Memory B cell (primary cell): ENCODE results near the gene CEACAM8.

Experiments
- ATAC-seq: fragments of 150-1000 bp; cut with Tn5 transposase; 2 replicates; pipeline ENCODE4 v1.10.0; 2021; ENCODE audit warnings: low read depth, mild to moderate bottlenecking, moderate library complexity
- DNase-seq, 2 donors: peaks; one replicate each; pipeline ENCODE4 v3.0.0; 2022; ENCODE audit warnings: low spot score in 2 of 2
- H3K27ac Mint-ChIP-seq: one replicate; pipeline ENCODE4 v1.8.0; 2022; ENCODE audit warnings: mild to moderate bottlenecking, moderate library complexity, mixed read lengths
- H3K27me3 Mint-ChIP-seq: one replicate; pipeline ENCODE4 v1.8.0; 2022; ENCODE audit warnings: mixed read lengths
- H3K36me3 Mint-ChIP-seq: one replicate; pipeline ENCODE4 v1.8.0; 2022; ENCODE audit warnings: mild to moderate bottlenecking, mixed read lengths
- H3K4me1 Mint-ChIP-seq: one replicate; pipeline ENCODE4 v1.8.0; 2022; ENCODE audit warnings: mixed read lengths
- H3K4me3 Mint-ChIP-seq: one replicate; pipeline ENCODE4 v1.8.0; 2022; ENCODE audit warnings: mild to moderate bottlenecking, moderate library complexity, mixed read lengths
- H3K9me3 Mint-ChIP-seq: one replicate; pipeline ENCODE4 v1.8.0; 2022; ENCODE audit warnings: mixed read lengths

Gene CEACAM8

DNA sequence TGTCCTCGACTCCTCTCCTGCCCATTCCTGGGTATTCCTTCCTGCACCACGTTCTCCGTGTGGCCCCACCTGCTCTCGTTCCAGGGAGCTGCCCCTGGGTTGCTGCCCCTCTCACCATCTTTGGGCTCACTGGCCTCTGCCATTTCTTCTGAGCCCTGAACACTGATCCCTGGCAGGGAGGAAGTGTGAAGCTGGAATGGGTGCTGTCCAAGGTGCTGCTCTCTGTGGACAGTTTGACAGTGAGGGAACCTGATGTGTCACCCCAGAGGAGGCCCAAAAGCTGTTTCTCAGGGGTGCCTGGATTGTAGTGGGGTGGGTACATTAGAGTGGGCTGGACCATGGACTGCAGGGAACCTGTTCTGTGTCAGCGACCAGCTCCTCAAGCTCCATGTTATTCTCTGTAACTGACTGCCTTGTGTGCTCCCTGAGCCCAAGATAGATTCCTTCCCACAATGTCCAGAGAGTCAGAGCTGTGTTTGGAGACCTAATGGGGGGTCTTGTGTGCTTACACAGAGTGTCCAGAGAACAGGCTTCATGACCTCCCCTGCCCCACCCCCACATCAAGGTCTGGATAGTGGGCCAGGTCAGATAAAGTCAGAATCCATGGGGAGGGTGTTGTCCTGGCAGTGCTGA, 7.2 kb upstream of the CEACAM8 start:
- Mint-ChIP-seq H3K27ac (no peak overlapping the region), H3K4me3 (no peak overlapping the region), H3K36me3 (no peaks in the 10 kb centered on the region), H3K4me1 (peaks cover 2% of the 10 kb centered on the region), H3K9me3 (no peaks in the 10 kb centered on the region), H3K27me3 (peaks cover 25% of the 10 kb centered on the region)
- no peak for ATAC-seq
- no peak for DNase-seq

- Mint-ChIP-seq H3K4me1 (peaks cover 8% of the 10 kb centered on the region), H3K36me3 (no peaks in the 10 kb centered on the region), H3K27me3 (peaks cover 12% of the 10 kb centered on the region), H3K9me3 (no peaks in the 10 kb centered on the region), H3K4me3 (no peak overlapping the region), H3K27ac (no peak overlapping the region)
- DNase-seq: peak; percentile 50 to 65
- peak; percentile 41 for ATAC-seq
Measured at GRCh38 chr19:42596391-42597072, 1.8 kb upstream of the CEACAM8 start.

GRCh38 chr19:42595550-42596172, 937 bp upstream of the CEACAM8 start:
- Mint-ChIP-seq H3K9me3 (no peaks in the 10 kb centered on the region), H3K36me3 (no peaks in the 10 kb centered on the region), H3K4me3 (no peak overlapping the region), H3K27me3 (peaks cover 12% of the 10 kb centered on the region), H3K27ac (no peak overlapping the region), H3K4me1 (peaks cover 8% of the 10 kb centered on the region)
- ATAC-seq: no peak
- DNase-seq: no peak

DNA sequence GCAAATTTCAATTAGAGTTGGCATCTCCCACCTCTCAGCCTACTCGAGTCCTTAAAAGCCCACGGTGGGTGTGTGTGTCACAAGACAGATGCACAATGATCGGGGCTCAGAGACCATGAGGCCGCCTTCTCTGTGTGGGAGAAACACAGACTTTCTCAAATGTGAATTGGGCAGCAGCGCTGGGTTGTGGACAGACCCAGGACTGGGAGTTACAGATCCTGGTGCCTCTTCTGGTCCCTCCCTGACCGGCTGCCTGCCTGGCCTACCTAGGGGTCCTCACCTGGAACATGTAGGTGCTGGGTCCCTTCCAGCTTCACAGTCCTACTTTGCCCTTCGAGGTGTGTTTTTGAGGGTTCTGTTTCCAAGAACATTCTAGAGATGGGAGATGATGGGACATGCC, 4.9 kb downstream of the CEACAM8 start:
- no peak for ATAC-seq
- Mint-ChIP-seq H3K27ac (no peak overlapping the region), H3K36me3 (no peaks in the 10 kb centered on the region), H3K27me3 (peaks cover 1% of the 10 kb centered on the region), H3K9me3 (no peaks in the 10 kb centered on the region), H3K4me1 (no peaks in the 10 kb centered on the region), H3K4me3 (no peak overlapping the region)
- DNase-seq: no peak

DNA sequence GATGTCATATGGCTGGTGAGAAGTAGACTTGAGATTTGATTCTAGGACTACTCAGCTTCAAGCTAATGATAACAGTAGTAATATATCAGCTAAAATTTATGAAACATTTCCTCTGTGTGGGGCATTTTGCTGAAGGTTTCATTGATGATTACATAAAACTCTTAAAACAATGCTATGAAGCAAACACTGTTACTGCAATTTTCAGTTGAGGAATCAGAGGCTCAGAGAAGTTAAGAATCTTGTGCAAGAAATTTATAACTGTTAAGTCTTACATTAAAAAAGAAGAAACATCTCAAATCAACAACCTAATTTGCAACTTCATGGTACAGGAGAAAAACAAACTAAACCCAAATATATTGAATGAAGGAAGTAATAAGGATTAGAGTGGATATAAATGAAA, 10.3 kb downstream of the CEACAM8 start:
- peaks cover 13% of the 10 kb centered on the region for H3K27me3 Mint-ChIP-seq
- H3K27ac Mint-ChIP-seq: no peak overlapping the region
- no peak overlapping the region for H3K4me3 Mint-ChIP-seq

GRCh38 chr19:42577016-42577415, 17.7 kb downstream of the CEACAM8 start:
- Mint-ChIP-seq H3K9me3 (no peaks in the 10 kb centered on the region), H3K27ac (no peak overlapping the region), H3K4me1 (peaks cover 10% of the 10 kb centered on the region), H3K4me3 (no peak overlapping the region), H3K27me3 (peaks cover 8% of the 10 kb centered on the region), H3K36me3 (no peaks in the 10 kb centered on the region)
- no peak for DNase-seq
- ATAC-seq: no peak

More for the DNA sequence above, 10.3 kb downstream of the CEACAM8 start:
- H3K9me3 Mint-ChIP-seq: no peaks in the 10 kb centered on the region
- H3K4me1 Mint-ChIP-seq: no peaks in the 10 kb centered on the region
- DNase-seq (no peak), ATAC-seq (no peak)
- H3K36me3 Mint-ChIP-seq: no peaks in the 10 kb centered on the region

- no peak overlapping the region for H3K4me3 Mint-ChIP-seq
- peaks cover 10% of the 10 kb centered on the region for H3K4me1 Mint-ChIP-seq
- no peak overlapping the region for H3K27ac Mint-ChIP-seq
- H3K27me3 Mint-ChIP-seq: peaks cover 9% of the 10 kb centered on the region
- ATAC-seq: peak; percentile 42
- no peak for DNase-seq
- no peaks in the 10 kb centered on the region for H3K9me3 Mint-ChIP-seq
- no peaks in the 10 kb centered on the region for H3K36me3 Mint-ChIP-seq
Measured at GRCh38 chr19:42576241-42576640, 18.5 kb downstream of the CEACAM8 start.

GRCh38 chr19:42573642-42574041, 21.1 kb downstream of the CEACAM8 start:
- ATAC-seq: no peak
- Mint-ChIP-seq H3K9me3 (no peaks in the 10 kb centered on the region), H3K4me3 (no peak overlapping the region), H3K4me1 (peaks cover 10% of the 10 kb centered on the region), H3K36me3 (no peaks in the 10 kb centered on the region), H3K27ac (no peak overlapping the region), H3K27me3 (peaks cover 7% of the 10 kb centered on the region)
- DNase-seq: no peak

- peaks cover 10% of the 10 kb centered on the region for H3K4me1 Mint-ChIP-seq
- DNase-seq (no peak), ATAC-seq (no peak)
- no peak overlapping the region for H3K4me3 Mint-ChIP-seq
- peaks cover 7% of the 10 kb centered on the region for H3K27me3 Mint-ChIP-seq
- no peaks in the 10 kb centered on the region for H3K9me3 Mint-ChIP-seq
- no peak overlapping the region for H3K27ac Mint-ChIP-seq
- H3K36me3 Mint-ChIP-seq: no peaks in the 10 kb centered on the region
Measured at GRCh38 chr19:42571116-42571515, 23.6 kb downstream of the CEACAM8 start.

GRCh38 chr19:42569193-42569592, 25.5 kb downstream of the CEACAM8 start:
- Mint-ChIP-seq H3K36me3 (no peaks in the 10 kb centered on the region), H3K9me3 (no peaks in the 10 kb centered on the region), H3K4me3 (no peak overlapping the region), H3K4me1 (peaks cover 6% of the 10 kb centered on the region), H3K27me3 (peaks cover 7% of the 10 kb centered on the region), H3K27ac (no peak overlapping the region)
- ATAC-seq: no peak
- DNase-seq: no peak

DNA sequence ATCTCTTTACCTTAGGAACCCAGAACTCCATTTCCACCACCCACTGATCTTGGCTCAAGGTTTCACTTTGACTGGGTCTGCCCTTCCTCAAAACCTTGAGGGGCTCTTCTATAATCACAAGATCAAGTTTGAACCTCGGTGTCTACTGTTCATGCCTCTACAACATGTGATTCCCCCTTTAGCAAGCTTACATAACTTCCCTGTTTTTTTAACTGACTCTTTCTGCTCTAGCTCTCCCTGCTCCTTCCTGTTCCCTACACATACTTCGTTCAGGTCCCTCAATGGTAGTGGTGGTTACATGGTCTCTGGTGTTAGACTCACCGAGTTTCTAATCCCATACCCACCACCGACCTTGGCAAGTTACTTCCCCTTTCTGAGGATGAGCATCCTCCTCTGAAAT, 26.7 kb downstream of the CEACAM8 start:
- ATAC-seq: peak; percentile 76
- H3K27ac Mint-ChIP-seq: peak overlapping the region; percentile 12

DNA sequence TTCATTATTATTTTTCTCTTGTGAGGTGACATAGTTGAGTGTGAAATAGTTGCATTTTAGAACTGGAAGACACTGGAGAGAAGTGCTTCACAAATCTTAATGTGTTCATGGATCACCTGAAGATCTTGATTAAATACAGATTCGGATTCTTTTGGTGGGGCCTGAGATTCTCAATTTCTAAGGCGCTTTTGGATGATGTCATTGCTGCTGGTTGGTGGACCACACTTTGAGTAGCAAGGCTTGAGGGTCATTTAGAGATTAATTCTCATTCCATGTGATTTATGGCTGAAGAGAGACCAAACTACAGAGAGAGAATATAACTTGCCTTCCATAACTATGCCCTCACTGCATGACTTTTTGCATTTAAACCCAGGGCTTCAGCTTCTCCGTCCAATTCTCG, 27.2 kb downstream of the CEACAM8 start:
- Mint-ChIP-seq H3K27ac (peak overlapping the region; percentile 12), H3K36me3 (no peaks in the 10 kb centered on the region)

More for the DNA sequence above, 26.7 kb downstream of the CEACAM8 start:
- Mint-ChIP-seq H3K9me3 (no peaks in the 10 kb centered on the region), H3K27me3 (peaks cover 8% of the 10 kb centered on the region), H3K36me3 (no peaks in the 10 kb centered on the region), H3K4me1 (peaks cover 10% of the 10 kb centered on the region), H3K4me3 (no peak overlapping the region)
- DNase-seq: peak in 1 of 2 donors; percentile 5

GRCh38 chr19:42563352-42564210, 31.1 kb downstream of the CEACAM8 start:
- peak in 1 of 2 donors; percentile 30 for DNase-seq
- no peaks in the 10 kb centered on the region for H3K36me3 Mint-ChIP-seq

More for the DNA sequence above, 27.2 kb downstream of the CEACAM8 start:
- Mint-ChIP-seq H3K4me1 (peaks cover 10% of the 10 kb centered on the region), H3K4me3 (no peak overlapping the region), H3K27me3 (peaks cover 8% of the 10 kb centered on the region), H3K9me3 (no peaks in the 10 kb centered on the region)
- DNase-seq: no peak
- no peak for ATAC-seq

DNA sequence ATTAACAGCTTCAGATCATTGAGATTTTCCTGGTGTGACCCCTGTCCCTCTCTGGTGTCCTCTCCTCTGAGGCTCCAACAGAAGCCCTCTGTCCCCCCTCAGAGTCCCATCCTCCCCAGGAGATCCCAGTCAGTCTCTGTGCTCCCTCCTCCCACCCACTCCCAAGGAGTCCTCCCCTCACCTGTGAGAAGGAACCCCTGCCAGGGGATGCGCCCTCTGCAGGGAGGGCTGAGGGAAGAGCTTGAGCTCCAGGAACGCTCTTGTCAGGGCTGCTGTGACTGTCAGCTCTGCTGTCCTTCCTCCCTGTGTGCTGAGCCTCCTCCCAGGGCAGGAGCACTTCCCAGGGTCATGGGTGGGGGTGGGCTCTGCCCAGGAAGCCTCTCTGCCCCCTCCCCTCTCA, 33.2 kb downstream of the CEACAM8 start:
- H3K4me1 Mint-ChIP-seq: peaks cover 4% of the 10 kb centered on the region
- no peak for DNase-seq
- no peak overlapping the region for H3K4me3 Mint-ChIP-seq
- peaks cover 26% of the 10 kb centered on the region for H3K27me3 Mint-ChIP-seq
- no peaks in the 10 kb centered on the region for H3K9me3 Mint-ChIP-seq
- no peak for ATAC-seq
- no peaks in the 10 kb centered on the region for H3K36me3 Mint-ChIP-seq
- H3K27ac Mint-ChIP-seq: no peak overlapping the region

More at GRCh38 chr19:42563352-42564210, 31.1 kb downstream of the CEACAM8 start:
- H3K27ac Mint-ChIP-seq: no peak overlapping the region
- peak; percentile 69 for ATAC-seq
- H3K4me3 Mint-ChIP-seq: no peak overlapping the region
- peaks cover 10% of the 10 kb centered on the region for H3K4me1 Mint-ChIP-seq
- peaks cover 16% of the 10 kb centered on the region for H3K27me3 Mint-ChIP-seq
- H3K9me3 Mint-ChIP-seq: no peaks in the 10 kb centered on the region
